GM12875 (cell line): ENCODE measurements around the gene MID1.

Source experiments
- H3K4me3 ChIP-seq: one replicate; pipeline ENCODE4 v1.5.1; 2011; ENCODE audit warnings: low read depth, low read length, control low read depth
- CTCF ChIP-seq: IDR thresholded peaks from 2 replicates; pipeline ENCODE4 v1.5.1; 2011; ENCODE audit warnings: low read depth, mild to moderate bottlenecking, control low read depth, inconsistent platforms, low read length, moderate library complexity, borderline replicate concordance; ENCODE audit not compliant: insufficient read depth

MID1 gene

GRCh38 chrX:10524578-10524977 lies 95.8 kb downstream of the MID1 start:
- no peak overlapping the region for H3K4me3 ChIP-seq
- TF ChIP-seq CTCF: no peak

GRCh38 chrX:10519761-10520160 lies 100.6 kb downstream of the MID1 start:
- H3K4me3 ChIP-seq: no peak overlapping the region
- TF ChIP-seq CTCF: no peak

GRCh38 chrX:10519278-10519677 lies 101.1 kb downstream of the MID1 start:
- H3K4me3 ChIP-seq: no peak overlapping the region
- TF ChIP-seq CTCF: no peak

GRCh38 chrX:10518073-10518472 lies 102.3 kb downstream of the MID1 start:
- no peak for TF ChIP-seq CTCF
- H3K4me3 ChIP-seq: no peak overlapping the region

- no peak for TF ChIP-seq CTCF
- no peak overlapping the region for H3K4me3 ChIP-seq
These were observed 103.5 kb downstream of the MID1 start for GRCh38 chrX:10516781-10517322.

- TF ChIP-seq CTCF: no peak
- H3K4me3 ChIP-seq: no peak overlapping the region
These were observed 105.5 kb downstream of the MID1 start for GRCh38 chrX:10514891-10515290.

- no peak for TF ChIP-seq CTCF
These were observed 106.4 kb downstream of the MID1 start for GRCh38 chrX:10513974-10514373.

More at GRCh38 chrX:10513974-10514373, 106.4 kb downstream of the MID1 start:
- no peak overlapping the region for H3K4me3 ChIP-seq
